Esophagus squamous epithelium (tissue), 5 donors: Measurements from ENCODE around the gene TPD52L1. TPM values are rescaled to one million over a fixed set of nuclear protein-coding genes. Genes with fewer than 3 reads are reported as not detected.

Source experiments
- DNase-seq: peaks from one replicate; lab custom pipeline; 2025; lab: John Stamatoyannopoulos, UW
- H3K27ac ChIP-seq, 4 donors: fragments of 200-600 bp; sonication (generic); one replicate each; pipeline ENCODE4 v1.5.1; 2016 to 2019; ENCODE audit warnings: mild to moderate bottlenecking in 1 of 4
- H3K27me3 ChIP-seq, 4 donors: fragments of 200-600 bp; sonication (generic); 1 replicate in 3 of 4; 2 replicates in 1 of 4; pipeline versions ENCODE4 v1.5.1 to v1.6.0; 2017 to 2021; ENCODE audit warnings: antibody characterized with exemption in 1 of 4
- H3K36me3 ChIP-seq, 3 donors: fragments of 200-600 bp; sonication (generic); one replicate each; pipeline ENCODE4 v1.5.1; 2016 to 2019
- H3K4me1 ChIP-seq, 3 donors: fragments of 200-600 bp; sonication (generic); one replicate each; pipeline ENCODE4 v1.5.1; 2017 to 2019
- H3K4me3 ChIP-seq, 4 donors: fragments of 200-600 bp; sonication (generic); 1 replicate in 3 of 4; 2 replicates in 1 of 4; pipeline ENCODE4 v1.5.1; 2016 to 2019; ENCODE audit warnings: mild to moderate bottlenecking in 2 of 4, moderate library complexity in 1 of 4
- H3K9me3 ChIP-seq, 3 donors: fragments of 200-600 bp; sonication (generic); one replicate each; pipeline ENCODE4 v1.5.1; 2016 to 2019
- POLR2A ChIP-seq, 4 donors: fragments of 450-650 bp; IDR thresholded peaks; one replicate each; pipeline ENCODE4 v1.6.1; 2017; ENCODE audit warnings: antibody characterized with exemption in 4 of 4, mild to moderate bottlenecking in 4 of 4, moderate library complexity in 3 of 4
- whole genome bisulfite sequencing, 2 donors: methylation state at CpG; one replicate each; pipeline ENCODE4 v1.1.5; 2018; 5-methylcytosine and 5-hydroxymethylcytosine counted together
- intact Hi-C: fragments of 100-400 bp; cut with DNase I; formaldehyde crosslinking; loops from one replicate; pipeline ENCODE4 v1.15.0; 2022
- total RNA-seq, 4 donors: library from RNA; depleted of rRNA; stranded (reverse); fragments of >200 nt; gene quantifications; one replicate each; pipeline ENCODE4 v1.1.0, GENCODE V29; 2016
- TF ChIP-seq, protein P1 (sequence below), 6 experiments: fragments of 450-650 bp in 4 of 6; fragments of 200-600 bp in 2 of 6; sonication (generic) in 2 of 6; IDR thresholded peaks; one replicate each; pipeline ENCODE4 v1.5.1; 2016 to 2019; ENCODE audit warnings: antibody characterized with exemption in 6 of 6, mild to moderate bottlenecking in 4 of 6, moderate library complexity in 4 of 6
- donor health status: DM: yes; HTN: yes; CAD: no.

The TPD52L1 gene
- total RNA-seq, 4 donors from 2014 or later: 202 to 409 (median 275) TPM

DNA sequence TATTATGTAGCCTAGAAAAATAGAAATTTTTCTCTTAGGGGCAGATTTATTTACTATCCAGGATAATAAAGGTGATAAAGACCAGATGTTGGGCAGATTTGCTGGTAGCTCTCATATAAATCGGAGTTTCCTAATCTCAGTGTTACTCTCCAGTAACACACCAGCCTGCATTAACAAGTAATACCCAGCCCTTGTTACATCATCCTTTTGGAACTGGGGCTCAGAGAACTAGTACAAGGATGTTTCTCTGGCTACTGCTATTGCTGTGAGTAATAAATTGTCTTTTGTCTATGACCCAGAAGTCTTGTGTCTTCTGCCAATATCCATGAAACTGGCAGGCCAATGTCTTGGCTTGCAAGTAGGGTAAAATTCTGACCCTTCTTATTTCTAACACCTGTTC lies 16.8 kb downstream of the TPD52L1 start:
- no peak for DNase-seq
- Histone ChIP-seq H3K9me3 (no peaks in the 10 kb centered on the region), H3K27ac (peak overlapping the region; percentile 56 to 82 (median 74)), H3K27me3 (no peaks in the 10 kb centered on the region), H3K36me3 (no peaks in the 10 kb centered on the region), H3K4me1 (peaks cover 7 to 70% (median 38%) of the 10 kb centered on the region in 3 donors), H3K4me3 (no peak overlapping the region)
- 29 to 45% methylated on average over 1 of the region's 1 CpG for WGBS, 2 donors
- intact Hi-C loops: no loop called here
- no peak for TF ChIP-seq POLR2A (IDR thresholded peaks at IDR 0.05)
- TF ChIP-seq, protein P1, sequence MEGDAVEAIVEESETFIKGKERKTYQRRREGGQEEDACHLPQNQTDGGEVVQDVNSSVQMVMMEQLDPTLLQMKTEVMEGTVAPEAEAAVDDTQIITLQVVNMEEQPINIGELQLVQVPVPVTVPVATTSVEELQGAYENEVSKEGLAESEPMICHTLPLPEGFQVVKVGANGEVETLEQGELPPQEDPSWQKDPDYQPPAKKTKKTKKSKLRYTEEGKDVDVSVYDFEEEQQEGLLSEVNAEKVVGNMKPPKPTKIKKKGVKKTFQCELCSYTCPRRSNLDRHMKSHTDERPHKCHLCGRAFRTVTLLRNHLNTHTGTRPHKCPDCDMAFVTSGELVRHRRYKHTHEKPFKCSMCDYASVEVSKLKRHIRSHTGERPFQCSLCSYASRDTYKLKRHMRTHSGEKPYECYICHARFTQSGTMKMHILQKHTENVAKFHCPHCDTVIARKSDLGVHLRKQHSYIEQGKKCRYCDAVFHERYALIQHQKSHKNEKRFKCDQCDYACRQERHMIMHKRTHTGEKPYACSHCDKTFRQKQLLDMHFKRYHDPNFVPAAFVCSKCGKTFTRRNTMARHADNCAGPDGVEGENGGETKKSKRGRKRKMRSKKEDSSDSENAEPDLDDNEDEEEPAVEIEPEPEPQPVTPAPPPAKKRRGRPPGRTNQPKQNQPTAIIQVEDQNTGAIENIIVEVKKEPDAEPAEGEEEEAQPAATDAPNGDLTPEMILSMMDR (IDR thresholded peaks at IDR 0.05): no peak

DNA sequence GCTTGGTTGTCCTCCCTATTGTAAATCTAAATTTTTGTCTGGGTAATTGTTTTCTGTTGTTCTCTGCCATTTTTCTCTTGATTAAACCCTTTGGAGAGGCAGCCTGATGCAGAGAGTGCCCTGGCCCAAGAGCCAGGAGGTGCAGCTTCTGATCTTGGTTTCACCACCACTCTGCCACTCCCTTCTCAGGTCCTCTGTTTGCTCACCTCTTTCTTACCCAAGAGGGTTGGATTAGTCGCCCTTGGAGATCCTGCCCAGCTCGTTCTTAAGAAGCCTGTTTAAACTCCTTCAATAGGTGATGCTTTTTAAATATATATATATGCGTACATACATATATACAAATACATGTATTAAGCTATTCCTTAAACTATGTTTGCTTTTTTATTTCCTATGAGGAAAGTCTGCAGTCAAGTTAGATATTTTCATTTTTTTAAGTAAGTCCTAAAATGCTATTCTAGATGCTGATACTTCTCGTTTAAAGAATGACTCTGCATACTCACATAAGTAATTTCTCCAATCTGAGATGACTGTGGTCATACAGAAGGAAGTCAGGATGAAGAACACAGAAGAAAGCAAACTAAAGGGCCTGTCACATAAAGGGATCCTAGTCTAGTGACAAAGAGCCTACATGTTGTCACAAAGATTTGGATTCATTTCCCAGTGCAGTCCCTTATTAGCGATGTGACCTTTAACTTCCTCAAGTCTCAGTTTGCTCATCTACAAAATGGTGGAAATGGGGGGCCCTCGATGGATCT lies 19.9 kb downstream of the TPD52L1 start:
- WGBS, 2 donors: 60 to 62% methylated on average over 6 of the region's 6 CpGs
- Histone ChIP-seq H3K9me3 (no peaks in the 10 kb centered on the region), H3K36me3 (no peaks in the 10 kb centered on the region), H3K27me3 (no peaks in the 10 kb centered on the region), H3K27ac (peak overlapping the region; percentile 19 to 82 (median 76)), H3K4me3 (no peak overlapping the region), H3K4me1 (peaks cover 7 to 67% (median 38%) of the 10 kb centered on the region in 3 donors)
- TF ChIP-seq POLR2A (IDR thresholded peaks at IDR 0.05): no peak
- TF ChIP-seq, protein P1 (IDR thresholded peaks at IDR 0.05): no peak
- intact Hi-C loops: no loop called here
- DNase-seq: no peak

DNA sequence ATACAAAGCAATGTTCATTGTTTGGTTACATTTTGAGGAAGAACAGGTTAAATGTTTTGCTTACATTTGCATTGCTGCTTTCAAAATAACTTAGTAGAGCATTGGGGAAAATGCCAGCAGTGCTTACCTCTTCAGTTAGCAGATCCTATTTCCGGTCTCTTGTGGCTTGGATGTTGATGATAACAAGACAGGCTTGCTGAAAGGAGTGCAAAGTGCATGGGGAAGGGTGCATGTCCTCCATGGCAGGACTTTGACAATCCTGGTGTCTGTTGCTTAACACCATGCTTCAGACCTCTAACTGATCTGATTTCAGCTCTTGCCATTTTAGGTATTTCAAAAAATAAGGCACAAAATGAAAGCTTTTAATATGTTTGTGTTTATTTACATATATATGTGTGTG lies 21.1 kb downstream of the TPD52L1 start:
- Histone ChIP-seq H3K36me3 (no peaks in the 10 kb centered on the region), H3K4me1 (peaks cover 5 to 56% (median 28%) of the 10 kb centered on the region in 3 donors), H3K9me3 (no peaks in the 10 kb centered on the region), H3K4me3 (no peak overlapping the region), H3K27me3 (no peaks in the 10 kb centered on the region), H3K27ac (peak overlapping the region in 2 of 4 donors; percentile 23 to 82)
- WGBS, 2 donors: 36 to 47% methylated on average over 1 of the region's 1 CpG
- intact Hi-C loops: no loop called here
- DNase-seq: no peak
- TF ChIP-seq, protein P1 (IDR thresholded peaks at IDR 0.05): no peak

DNA sequence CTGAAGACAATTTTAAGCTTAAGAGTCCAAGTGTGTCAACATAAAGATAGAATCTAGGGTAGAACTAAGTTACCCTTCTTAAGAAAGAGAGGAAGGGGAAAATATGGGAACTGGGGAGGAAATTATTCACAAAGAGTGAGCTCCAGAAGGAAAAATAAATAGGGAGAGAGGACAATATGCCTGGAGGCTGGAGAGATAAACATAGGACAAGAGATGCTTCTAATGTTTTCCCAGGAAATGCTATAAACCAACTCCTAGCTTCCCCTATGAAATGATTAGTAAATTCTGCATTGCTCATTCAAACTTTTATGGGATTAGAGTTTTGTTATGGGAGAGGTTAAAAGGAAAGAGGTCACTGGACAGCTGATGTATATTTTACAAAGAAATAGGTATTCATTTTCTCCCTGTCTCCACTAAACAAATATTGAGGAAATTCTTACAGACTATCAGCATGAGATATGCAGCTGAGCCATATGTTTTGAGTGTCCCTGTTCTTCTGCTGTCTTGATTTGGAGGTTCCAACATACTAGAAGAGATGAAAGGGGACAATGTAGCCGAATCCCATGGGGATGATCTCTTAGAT lies 22.0 kb downstream of the TPD52L1 start:
- 65 to 78% methylated on average over 1 of the region's 1 CpG for WGBS, 2 donors
- intact Hi-C loops: no loop called here
- no peak for DNase-seq
- no peaks in the 10 kb centered on the region for H3K9me3 ChIP-seq
- TF ChIP-seq, protein P1 (IDR thresholded peaks at IDR 0.05): no peak
- TF ChIP-seq POLR2A (IDR thresholded peaks at IDR 0.05): no peak
- H3K27ac ChIP-seq: no peak overlapping the region
- peaks cover 0 to 47% (median 20%) of the 10 kb centered on the region in 3 donors for H3K4me1 ChIP-seq
- no peaks in the 10 kb centered on the region for H3K27me3 ChIP-seq
- H3K36me3 ChIP-seq: no peaks in the 10 kb centered on the region
- H3K4me3 ChIP-seq: no peak overlapping the region
